GM12878 (cell line): ENCODE results near the gene COA5. TPM values are rescaled to one million over a fixed set of nuclear protein-coding genes. Genes with fewer than 3 reads are reported as not detected.

Experiments used
- CHD4 ChIP-seq: fragments of 200-600 bp; sonication (generic); IDR thresholded peaks from 2 replicates; pipeline ENCODE4 v1.6.1; 2016; ENCODE audit warnings: mild to moderate bottlenecking
- EZH2 ChIP-seq: IDR thresholded peaks from 2 replicates; pipeline ENCODE4 v1.6.1; 2012; ENCODE audit warnings: low read depth, mild to moderate bottlenecking, control low read depth, inconsistent platforms, low read length, borderline replicate concordance; ENCODE audit not compliant: control insufficient read depth
- HDAC6 ChIP-seq: fragments of 200-600 bp; sonication (generic); IDR thresholded peaks from one replicate; pipeline ENCODE4 v1.8.0; 2017; ENCODE audit warnings: antibody characterized with exemption; ENCODE audit not compliant: unreplicated experiment
- NBN ChIP-seq: fragments of 450-650 bp; IDR thresholded peaks from 2 replicates; pipeline ENCODE4 v1.6.1; 2016
- NR2C2 ChIP-seq: IDR thresholded peaks from 2 replicates; pipeline ENCODE4 v1.6.1; 2011; ENCODE audit warnings: borderline replicate concordance, low read depth; ENCODE audit not compliant: control insufficient read depth, insufficient read length
- RELA ChIP-seq: fragments of 450-650 bp; IDR thresholded peaks from 2 replicates; pipeline ENCODE4 v1.8.0; 2014; ENCODE audit warnings: borderline replicate concordance; ENCODE audit not compliant: partially characterized antibody
- polyA plus RNA-seq, 11 experiments: library from polyadenylated mRNA; depleted of rRNA in 4 of 11; unstranded in 6 of 11; stranded (reverse) in 5 of 11; fragments of >200 nt; fragmentation: Nextera tagmentation in 4 of 11; fragmentation: Illumina TruSeq in 1 of 11; extraction: Ambion mirVana in 4 of 11; extraction: Trizol in 1 of 11; gene quantifications; 1 replicate in 1 of 11; 2 replicates in 10 of 11; pipeline versions ENCODE4 v1.2.1 to v1.2.3, GENCODE V29; 2011 to 2016; ENCODE audit warnings: inconsistent platforms in 2 of 11, missing spikeins in 2 of 11, low read depth in 1 of 11
- total RNA-seq, 4 experiments: library from RNA; depleted of rRNA in 3 of 4; stranded (reverse); fragments of >200 nt in 3 of 4; fragmentation: Illumina TruSeq in 1 of 4; extraction: Trizol in 1 of 4; gene quantifications; 2 replicates each; pipeline versions ENCODE4 v1.2.1 to v1.2.3, GENCODE V29; 2013 to 2021
- TF ChIP-seq, protein P1 (sequence below): IDR thresholded peaks from 2 replicates; pipeline ENCODE4 v1.6.1; 2012; ENCODE audit warnings: improper control_type of control experiment, low read depth, low read length; ENCODE audit not compliant: insufficient replicate concordance

Gene COA5
- total and polyA plus RNA-seq, 10 of the 15 experiments (the other 5 are each of a cell fraction or from before 2014, with no cell fraction given), result 20.7 to 63.3 (median 37.9) TPM

- no peak for TF ChIP-seq RELA
- TF ChIP-seq NBN, result no peak
- TF ChIP-seq, protein P1, sequence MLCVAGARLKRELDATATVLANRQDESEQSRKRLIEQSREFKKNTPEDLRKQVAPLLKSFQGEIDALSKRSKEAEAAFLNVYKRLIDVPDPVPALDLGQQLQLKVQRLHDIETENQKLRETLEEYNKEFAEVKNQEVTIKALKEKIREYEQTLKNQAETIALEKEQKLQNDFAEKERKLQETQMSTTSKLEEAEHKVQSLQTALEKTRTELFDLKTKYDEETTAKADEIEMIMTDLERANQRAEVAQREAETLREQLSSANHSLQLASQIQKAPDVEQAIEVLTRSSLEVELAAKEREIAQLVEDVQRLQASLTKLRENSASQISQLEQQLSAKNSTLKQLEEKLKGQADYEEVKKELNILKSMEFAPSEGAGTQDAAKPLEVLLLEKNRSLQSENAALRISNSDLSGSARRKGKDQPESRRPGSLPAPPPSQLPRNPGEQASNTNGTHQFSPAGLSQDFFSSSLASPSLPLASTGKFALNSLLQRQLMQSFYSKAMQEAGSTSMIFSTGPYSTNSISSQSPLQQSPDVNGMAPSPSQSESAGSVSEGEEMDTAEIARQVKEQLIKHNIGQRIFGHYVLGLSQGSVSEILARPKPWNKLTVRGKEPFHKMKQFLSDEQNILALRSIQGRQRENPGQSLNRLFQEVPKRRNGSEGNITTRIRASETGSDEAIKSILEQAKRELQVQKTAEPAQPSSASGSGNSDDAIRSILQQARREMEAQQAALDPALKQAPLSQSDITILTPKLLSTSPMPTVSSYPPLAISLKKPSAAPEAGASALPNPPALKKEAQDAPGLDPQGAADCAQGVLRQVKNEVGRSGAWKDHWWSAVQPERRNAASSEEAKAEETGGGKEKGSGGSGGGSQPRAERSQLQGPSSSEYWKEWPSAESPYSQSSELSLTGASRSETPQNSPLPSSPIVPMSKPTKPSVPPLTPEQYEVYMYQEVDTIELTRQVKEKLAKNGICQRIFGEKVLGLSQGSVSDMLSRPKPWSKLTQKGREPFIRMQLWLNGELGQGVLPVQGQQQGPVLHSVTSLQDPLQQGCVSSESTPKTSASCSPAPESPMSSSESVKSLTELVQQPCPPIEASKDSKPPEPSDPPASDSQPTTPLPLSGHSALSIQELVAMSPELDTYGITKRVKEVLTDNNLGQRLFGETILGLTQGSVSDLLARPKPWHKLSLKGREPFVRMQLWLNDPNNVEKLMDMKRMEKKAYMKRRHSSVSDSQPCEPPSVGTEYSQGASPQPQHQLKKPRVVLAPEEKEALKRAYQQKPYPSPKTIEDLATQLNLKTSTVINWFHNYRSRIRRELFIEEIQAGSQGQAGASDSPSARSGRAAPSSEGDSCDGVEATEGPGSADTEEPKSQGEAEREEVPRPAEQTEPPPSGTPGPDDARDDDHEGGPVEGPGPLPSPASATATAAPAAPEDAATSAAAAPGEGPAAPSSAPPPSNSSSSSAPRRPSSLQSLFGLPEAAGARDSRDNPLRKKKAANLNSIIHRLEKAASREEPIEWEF, result no peak
- TF ChIP-seq CHD4, result no peak
- no peak for TF ChIP-seq HDAC6
- no peak for TF ChIP-seq EZH2
- no peak for TF ChIP-seq NR2C2
- TF ChIP-seq, all 136 proteins: peak for 0
These were observed 31.0 kb downstream of the COA5 start (continued) for GRCh38 chr2:98577313-98577712.
